ENCODE data around the gene LANCL2. TPM values are rescaled to one million over a fixed set of nuclear protein-coding genes. Genes with fewer than 3 reads are reported as not detected.
"Not testable (repeated sequence)": the region's sequence is repeated elsewhere in the genome, so short reads cannot be mapped to it uniquely, and the experiment has no call there.

LANCL2 gene
- total RNA-seq, 1 donor from 2014 or later = 21.5 TPM

DNA sequence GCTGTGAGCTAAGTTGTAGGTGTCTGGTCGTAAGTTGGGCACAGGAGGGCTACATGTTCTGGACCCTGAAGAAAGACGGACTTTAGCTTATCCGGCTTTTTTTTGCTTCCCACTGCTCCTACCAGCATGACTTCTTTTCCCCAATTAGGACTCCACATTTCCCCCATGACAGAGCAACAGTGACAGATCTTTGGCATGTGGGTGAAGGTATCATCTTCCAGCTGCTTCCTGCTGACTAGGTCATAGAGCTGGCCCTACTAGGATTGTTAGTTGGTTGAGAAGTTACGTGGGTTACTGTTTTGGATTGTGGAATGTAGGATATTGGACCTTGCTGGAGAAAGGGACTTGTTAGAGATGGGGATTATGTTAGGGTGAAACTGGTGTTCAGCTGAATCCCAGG lies 21.4 kb downstream of the LANCL2 start:
- POLR2A ChIA-PET = no interaction called here
- DNase-seq (no peak), ATAC-seq (ENCODE audit: low read depth) (no peak)
- H3K4me1 Mint-ChIP-seq = no peaks in the 10 kb centered on the region
- peaks cover 35% of the 10 kb centered on the region for H3K36me3 Mint-ChIP-seq (ENCODE audit: low read depth)
- no peak overlapping the region for H3K4me3 Mint-ChIP-seq
- intact Hi-C loops (cut with micrococcal nuclease) = no loop called here
- H3K27ac Mint-ChIP-seq = no peak overlapping the region
- TF ChIP-seq, protein P1, sequence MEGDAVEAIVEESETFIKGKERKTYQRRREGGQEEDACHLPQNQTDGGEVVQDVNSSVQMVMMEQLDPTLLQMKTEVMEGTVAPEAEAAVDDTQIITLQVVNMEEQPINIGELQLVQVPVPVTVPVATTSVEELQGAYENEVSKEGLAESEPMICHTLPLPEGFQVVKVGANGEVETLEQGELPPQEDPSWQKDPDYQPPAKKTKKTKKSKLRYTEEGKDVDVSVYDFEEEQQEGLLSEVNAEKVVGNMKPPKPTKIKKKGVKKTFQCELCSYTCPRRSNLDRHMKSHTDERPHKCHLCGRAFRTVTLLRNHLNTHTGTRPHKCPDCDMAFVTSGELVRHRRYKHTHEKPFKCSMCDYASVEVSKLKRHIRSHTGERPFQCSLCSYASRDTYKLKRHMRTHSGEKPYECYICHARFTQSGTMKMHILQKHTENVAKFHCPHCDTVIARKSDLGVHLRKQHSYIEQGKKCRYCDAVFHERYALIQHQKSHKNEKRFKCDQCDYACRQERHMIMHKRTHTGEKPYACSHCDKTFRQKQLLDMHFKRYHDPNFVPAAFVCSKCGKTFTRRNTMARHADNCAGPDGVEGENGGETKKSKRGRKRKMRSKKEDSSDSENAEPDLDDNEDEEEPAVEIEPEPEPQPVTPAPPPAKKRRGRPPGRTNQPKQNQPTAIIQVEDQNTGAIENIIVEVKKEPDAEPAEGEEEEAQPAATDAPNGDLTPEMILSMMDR (IDR thresholded peaks at IDR 0.05) = no peak
- H3K9me3 Mint-ChIP-seq = peaks cover 29% of the 10 kb centered on the region
- CTCF ChIA-PET = no interaction called here
- H3K27me3 Mint-ChIP-seq = no peaks in the 10 kb centered on the region

DNA sequence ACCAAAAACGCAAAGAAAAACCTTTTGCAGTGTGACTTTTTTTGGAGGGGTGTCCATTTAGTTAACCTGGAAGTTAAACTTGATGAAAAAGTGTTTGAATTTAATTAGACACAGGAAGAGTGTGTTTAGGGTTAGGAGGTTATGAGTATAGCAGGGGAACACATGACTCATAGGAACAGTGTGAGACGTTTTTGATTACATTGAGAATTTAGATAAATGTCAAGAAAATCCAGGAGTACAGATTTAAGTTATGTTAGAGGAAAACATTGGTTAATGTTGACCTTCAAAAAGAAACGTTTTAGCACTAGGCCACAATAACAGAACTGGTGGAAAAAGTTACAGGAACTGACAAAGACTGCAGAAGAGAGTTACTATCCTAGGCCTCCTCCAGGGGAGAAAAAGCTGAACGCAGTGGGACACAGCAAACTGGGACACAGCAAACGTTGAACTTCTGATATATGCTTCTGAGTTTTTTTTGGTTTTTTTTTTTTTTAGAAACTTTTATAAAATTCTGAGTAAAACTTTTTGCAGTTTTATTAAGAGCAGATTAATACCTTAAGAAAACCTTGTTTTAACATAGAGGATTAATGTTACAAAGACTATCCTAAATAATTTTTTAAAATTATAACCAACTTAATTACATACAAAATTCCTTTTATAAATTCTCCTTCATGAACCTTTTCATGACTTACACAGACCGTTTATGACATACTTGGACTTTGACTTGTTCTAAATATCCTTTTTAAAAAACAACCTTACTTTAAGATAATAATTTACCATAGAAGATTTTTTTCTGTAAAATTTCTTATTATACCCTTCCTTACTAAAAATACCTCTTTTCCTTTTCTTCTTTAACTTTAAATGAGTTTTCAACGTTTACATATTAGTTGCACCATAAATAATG lies 22.2 kb downstream of the LANCL2 start:
- Mint-ChIP-seq H3K4me1 (no peaks in the 10 kb centered on the region), H3K9me3 (peaks cover 29% of the 10 kb centered on the region), H3K27ac (no peak overlapping the region), H3K36me3 (ENCODE audit: low read depth) (peaks cover 40% of the 10 kb centered on the region), H3K4me3 (no peak overlapping the region), H3K27me3 (no peaks in the 10 kb centered on the region)
- ChIA-PET POLR2A (no interaction called here), CTCF (no interaction called here)
- TF ChIP-seq, protein P1 (IDR thresholded peaks at IDR 0.05) = no peak
- intact Hi-C loops (cut with micrococcal nuclease) = no loop called here
- ATAC-seq (ENCODE audit: low read depth) (no peak), DNase-seq (no peak)

DNA sequence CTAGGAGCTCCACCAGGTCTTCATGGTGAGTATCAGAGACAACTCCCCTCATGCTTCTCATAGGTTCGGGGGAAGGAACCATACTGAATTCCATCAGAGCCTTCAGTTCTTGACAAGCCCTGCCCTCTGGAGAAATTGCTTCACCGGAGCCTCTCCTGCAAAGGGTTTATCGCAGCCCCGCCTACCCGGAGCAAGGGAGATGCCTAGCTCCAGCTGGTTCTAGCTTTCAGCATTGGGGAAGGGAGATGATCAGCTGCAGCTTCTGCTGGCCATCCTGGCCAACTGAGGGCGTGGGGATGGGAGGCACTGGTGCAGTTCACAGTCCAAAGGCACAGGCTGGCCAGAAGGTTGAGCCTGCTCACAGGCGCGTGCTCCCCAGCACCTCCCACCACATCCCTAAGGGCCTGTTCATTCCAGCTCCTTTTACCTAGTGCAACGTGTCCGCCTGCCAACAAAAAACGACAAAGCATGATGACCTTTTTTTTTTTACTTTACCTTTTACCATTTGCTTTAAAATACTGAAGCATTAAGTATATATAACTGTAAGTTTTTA lies 31.2 kb downstream of the LANCL2 start:
- Mint-ChIP-seq H3K4me1 (no peaks in the 10 kb centered on the region), H3K4me3 (no peak overlapping the region), H3K27me3 (no peaks in the 10 kb centered on the region), H3K9me3 (no peaks in the 10 kb centered on the region), H3K36me3 (ENCODE audit: low read depth) (peaks cover 36% of the 10 kb centered on the region), H3K27ac (no peak overlapping the region)
- intact Hi-C loops (cut with micrococcal nuclease) = no loop called here
- ATAC-seq (ENCODE audit: low read depth) (no peak), DNase-seq (no peak)
- POLR2A ChIA-PET = no interaction called here
- CTCF ChIA-PET = no interaction called here
- TF ChIP-seq, protein P1 (IDR thresholded peaks at IDR 0.05) = no peak

DNA sequence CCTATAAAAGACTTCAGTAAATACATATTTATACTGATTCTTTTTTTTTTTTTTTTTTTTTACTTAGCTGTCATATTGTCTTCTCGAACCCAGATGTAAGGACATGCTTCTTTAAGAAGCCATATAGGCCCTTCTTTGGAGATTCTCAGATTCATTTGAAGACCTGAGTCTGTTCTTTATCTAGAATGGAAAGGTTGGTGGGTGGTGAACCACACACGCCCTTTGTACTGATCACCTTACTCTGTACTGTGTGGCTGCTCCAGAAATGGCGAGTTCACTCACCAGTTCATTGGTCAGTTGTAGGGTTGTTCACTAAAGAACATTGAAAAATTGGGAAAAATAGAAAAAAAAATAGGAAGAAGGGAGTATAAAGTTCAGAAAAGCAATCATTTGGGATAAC lies 32.5 kb downstream of the LANCL2 start:
- Mint-ChIP-seq H3K36me3 (ENCODE audit: low read depth) (peaks cover 27% of the 10 kb centered on the region), H3K4me3 (no peak overlapping the region), H3K27me3 (no peaks in the 10 kb centered on the region), H3K4me1 (no peaks in the 10 kb centered on the region), H3K27ac (no peak overlapping the region), H3K9me3 (no peaks in the 10 kb centered on the region)
- ChIA-PET POLR2A (no interaction called here), CTCF (no interaction called here)
- DNase-seq (no peak), ATAC-seq (ENCODE audit: low read depth) (no peak)
- intact Hi-C loops (cut with micrococcal nuclease) = no loop called here
- TF ChIP-seq, protein P1 (IDR thresholded peaks at IDR 0.05) = no peak

DNA sequence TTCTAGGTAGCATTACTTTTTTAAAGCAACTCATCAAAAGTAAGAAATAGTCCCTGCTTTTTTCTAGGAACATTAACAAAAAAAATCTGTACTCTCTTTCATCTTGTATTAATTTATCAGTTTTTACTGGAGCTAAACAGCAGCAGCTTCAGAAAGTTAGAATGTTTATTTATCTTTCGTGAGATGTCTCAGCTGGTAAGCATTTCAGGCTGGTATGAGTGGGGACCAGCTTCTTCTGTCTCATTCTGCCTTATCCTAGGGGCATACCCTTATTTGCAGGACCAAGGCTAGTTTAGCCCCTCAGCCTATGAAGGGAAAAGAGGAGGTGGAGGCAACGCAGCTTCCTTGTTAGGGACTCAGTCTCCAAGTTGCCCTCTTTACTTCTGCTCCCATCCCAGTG lies 35.1 kb downstream of the LANCL2 start:
- Mint-ChIP-seq H3K4me1 (no peaks in the 10 kb centered on the region), H3K27ac (no peak overlapping the region), H3K36me3 (ENCODE audit: low read depth) (peaks cover 28% of the 10 kb centered on the region), H3K9me3 (no peaks in the 10 kb centered on the region), H3K27me3 (no peaks in the 10 kb centered on the region), H3K4me3 (no peak overlapping the region)
- TF ChIP-seq, protein P1 (IDR thresholded peaks at IDR 0.05) = no peak
- ChIA-PET POLR2A (no interaction called here), CTCF (interaction anchor here (1.0 kb wide), 1 partner anchor 145 kb away, joined by 3 read pairs; no protein-coding TSS in a partner anchor)
- ATAC-seq (ENCODE audit: low read depth) (no peak), DNase-seq (no peak)
- intact Hi-C loops (cut with micrococcal nuclease) = no loop called here

DNA sequence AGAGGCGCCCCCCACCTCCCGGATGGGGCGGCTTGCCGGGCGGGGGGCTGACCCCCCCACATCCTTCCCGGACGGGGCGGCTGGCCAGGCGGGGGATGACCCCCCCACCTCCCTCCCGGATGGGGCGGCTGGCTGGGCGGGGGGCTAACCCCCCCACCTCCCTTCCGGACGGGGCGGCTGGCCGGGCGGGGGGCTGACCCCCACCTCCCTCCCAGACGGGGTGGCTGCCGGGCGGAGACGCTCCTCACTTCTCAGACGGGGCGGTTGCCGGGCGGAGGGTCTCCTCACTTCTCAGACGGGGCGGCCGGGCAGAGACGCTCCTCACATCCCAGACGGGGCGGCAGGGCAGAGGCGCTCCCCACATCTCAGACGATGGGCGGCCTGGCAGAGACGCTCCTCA lies 37.4 kb downstream of the LANCL2 start:
- DNase-seq; POLR2A ChIA-PET; intact Hi-C loops (cut with micrococcal nuclease): not testable (repeated sequence)

More for the DNA sequence above, 37.4 kb downstream of the LANCL2 start:
- H3K27ac Mint-ChIP-seq; CTCF ChIA-PET; H3K9me3 Mint-ChIP-seq; H3K4me1 Mint-ChIP-seq; H3K27me3 Mint-ChIP-seq; H3K4me3 Mint-ChIP-seq; ATAC-seq (ENCODE audit: low read depth): not testable (repeated sequence)
- H3K36me3 Mint-ChIP-seq (ENCODE audit: low read depth) = peaks cover 40% of the 10 kb centered on the region

Data from activated B cell treated with CpG ODN at 0.5 μM for 24 hours (primary cell).